ENCODE results near the gene SYT13. TPM values are rescaled to one million over a fixed set of nuclear protein-coding genes. Genes with fewer than 3 reads are reported as not detected.

The SYT13 gene
- total RNA-seq, 1 experiment from 2014 or later: not detected

- no peak overlapping the region for H3K4me3 ChIP-seq
- no peak for DNase-seq
- no peaks in the 10 kb centered on the region for H3F3A ChIP-seq (ENCODE audit: insufficient read depth, low read depth)
- no TSS peak for BruUV-seq (replicated peaks)
- intact Hi-C loops (cut with micrococcal nuclease; ENCODE audit: unreplicated experiment): no loop called here
- ChIA-PET CTCF (no interaction called here), POLR2A (ENCODE audit: unreplicated experiment) (no interaction called here)
- no peaks in the 10 kb centered on the region for H3K36me3 ChIP-seq (ENCODE audit: low read depth)
- no peaks in the 10 kb centered on the region for H3K9me2 ChIP-seq (ENCODE audit: insufficient read depth)
- no peak overlapping the region for H2AFZ ChIP-seq
- peaks cover 78% of the 10 kb centered on the region for H3K27me3 ChIP-seq (ENCODE audit: insufficient read depth, low read depth)
- H3K79me2 ChIP-seq (ENCODE audit: low read depth): no peaks in the 10 kb centered on the region
- TF ChIP-seq CTCF (conservative IDR thresholded peaks at IDR 0.05) (no peak), EZH2 (IDR thresholded peaks at IDR 0.05; ENCODE audit: low read depth) (no peak)
- H3K4me2 ChIP-seq: no peak overlapping the region
- no peaks in the 10 kb centered on the region for H3K4me1 ChIP-seq (replicated peaks; ENCODE audit: insufficient read depth)
- no peak overlapping the region for H3K27ac ChIP-seq
- H3K9me3 ChIP-seq (ENCODE audit: insufficient read depth, low read depth): no peaks in the 10 kb centered on the region
- no peaks in the 10 kb centered on the region for H4K20me1 ChIP-seq (ENCODE audit: insufficient read depth)
Observed at GRCh38 chr11:45301537-45302246, 15.6 kb upstream of the SYT13 start.

GRCh38 chr11:45300715-45301114 is 14.6 kb upstream of the SYT13 start:
- POLR2A ChIA-PET (ENCODE audit: unreplicated experiment): no interaction called here

GRCh38 chr11:45298718-45299117 is 12.6 kb upstream of the SYT13 start:
- intact Hi-C loops (cut with micrococcal nuclease; ENCODE audit: unreplicated experiment): no loop called here
- no peak for DNase-seq
- H3F3A ChIP-seq (ENCODE audit: insufficient read depth, low read depth): no peaks in the 10 kb centered on the region
- H3K4me3 ChIP-seq: no peak overlapping the region
- H3K4me2 ChIP-seq: no peak overlapping the region
- H3K79me2 ChIP-seq (ENCODE audit: low read depth): no peaks in the 10 kb centered on the region
- H3K9me3 ChIP-seq (ENCODE audit: insufficient read depth, low read depth): no peaks in the 10 kb centered on the region
- H3K36me3 ChIP-seq (ENCODE audit: low read depth): no peaks in the 10 kb centered on the region
- peaks cover 57% of the 10 kb centered on the region for H3K27me3 ChIP-seq (ENCODE audit: insufficient read depth, low read depth)
- no peaks in the 10 kb centered on the region for H3K9me2 ChIP-seq (ENCODE audit: insufficient read depth)
- no TSS peak for BruUV-seq (replicated peaks)
- POLR2A ChIA-PET (ENCODE audit: unreplicated experiment): no interaction called here
- H4K20me1 ChIP-seq (ENCODE audit: insufficient read depth): no peaks in the 10 kb centered on the region
- no peak overlapping the region for H3K27ac ChIP-seq
- no peak overlapping the region for H2AFZ ChIP-seq
- no peaks in the 10 kb centered on the region for H3K4me1 ChIP-seq (replicated peaks; ENCODE audit: insufficient read depth)
- no peak for TF ChIP-seq CTCF (conservative IDR thresholded peaks at IDR 0.05)
- TF ChIP-seq EZH2 (IDR thresholded peaks at IDR 0.05; ENCODE audit: low read depth): no peak
- CTCF ChIA-PET: no interaction called here

More at GRCh38 chr11:45300715-45301114, 14.6 kb upstream of the SYT13 start:
- CTCF ChIA-PET: no interaction called here
- Histone ChIP-seq H3K27me3 (ENCODE audit: insufficient read depth, low read depth) (peaks cover 73% of the 10 kb centered on the region), H4K20me1 (ENCODE audit: insufficient read depth) (no peaks in the 10 kb centered on the region), H3K4me1 (replicated peaks; ENCODE audit: insufficient read depth) (no peaks in the 10 kb centered on the region), H3K9me3 (ENCODE audit: insufficient read depth, low read depth) (no peaks in the 10 kb centered on the region), H3K27ac (no peak overlapping the region), H3K36me3 (ENCODE audit: low read depth) (no peaks in the 10 kb centered on the region), H2AFZ (no peak overlapping the region), H3K9me2 (ENCODE audit: insufficient read depth) (no peaks in the 10 kb centered on the region), H3K79me2 (ENCODE audit: low read depth) (no peaks in the 10 kb centered on the region), H3F3A (ENCODE audit: insufficient read depth, low read depth) (no peaks in the 10 kb centered on the region), H3K4me3 (no peak overlapping the region), H3K4me2 (no peak overlapping the region)
- DNase-seq: no peak
- intact Hi-C loops (cut with micrococcal nuclease; ENCODE audit: unreplicated experiment): no loop called here
- TF ChIP-seq EZH2 (IDR thresholded peaks at IDR 0.05; ENCODE audit: low read depth) (no peak), CTCF (conservative IDR thresholded peaks at IDR 0.05) (no peak)
- BruUV-seq (replicated peaks): no TSS peak

Data from PC-9 (cell line).